K562 (cell line): ENCODE data around the gene TADA2A. TPM values are rescaled to one million over a fixed set of nuclear protein-coding genes. Genes with fewer than 3 reads are reported as not detected.

ENCODE experiments used
- ARID3A ChIP-seq: IDR thresholded peaks from 2 replicates; pipeline ENCODE4 v1.6.1; 2012; ENCODE audit warnings: low read depth, low read length, improper control_type of control experiment, borderline replicate concordance
- ATF4 ChIP-seq: fragments of 450-650 bp; formaldehyde crosslinking; IDR thresholded peaks from 2 replicates; pipeline ENCODE4 v1.4.0; 2022; ENCODE audit warnings: mild to moderate bottlenecking, moderate library complexity
- COPS2 ChIP-seq: fragments of 450-650 bp; conservative IDR thresholded peaks from 2 replicates; pipeline ENCODE4 v1.6.1; 2016; ENCODE audit warnings: mild to moderate bottlenecking, moderate library complexity
- KLF16 ChIP-seq: IDR thresholded peaks from 2 replicates; pipeline ENCODE4 v1.6.1; 2016; ENCODE audit warnings: antibody characterized with exemption
- MECOM ChIP-seq: fragments of 250-450 bp; sonication (Bioruptor Pico); IDR thresholded peaks from 2 replicates; pipeline ENCODE4 v1.8.0; 2022; ENCODE audit warnings: inconsistent platforms
- NR0B1 ChIP-seq: fragments of 450-650 bp; IDR thresholded peaks from one replicate; pipeline ENCODE4 v1.6.1; 2018; ENCODE audit warnings: mild to moderate bottlenecking, moderate library complexity; ENCODE audit not compliant: partially characterized antibody
- PHTF2 ChIP-seq: fragments of 250-450 bp; sonication (Bioruptor Pico); IDR thresholded peaks from 2 replicates; pipeline ENCODE4 v1.5.0; 2021; ENCODE audit warnings: mild to moderate bottlenecking
- SRF ChIP-seq, 2 experiments: fragments of 250-450, 450-650 bp in 1 of 2; sonication (Bioruptor Pico) in 1 of 2; sonication (generic) in 1 of 2; formaldehyde crosslinking; IDR thresholded peaks; 2 replicates each; pipeline versions ENCODE4 v1.5.0 to v1.5.1; 2020 to 2022; ENCODE audit warnings: mild to moderate bottlenecking in 1 of 2, missing genetic modification reagents in 1 of 2
- USF1 ChIP-seq: sonication (generic); formaldehyde crosslinking; IDR thresholded peaks from 2 replicates; pipeline ENCODE4 v1.9.0; 2022; ENCODE audit warnings: mild to moderate bottlenecking, missing genetic modification reagents
- ZC3H4 ChIP-seq: sonication (generic); formaldehyde crosslinking; IDR thresholded peaks from 2 replicates; pipeline ENCODE4 v1.9.0; 2021; ENCODE audit warnings: missing genetic modification reagents, borderline replicate concordance
- ZNF124 ChIP-seq: sonication (generic); formaldehyde crosslinking; IDR thresholded peaks from 2 replicates; pipeline ENCODE4 v1.8.1; 2022; ENCODE audit warnings: missing genetic modification reagents
- ZNF140 ChIP-seq: fragments of 250-450 bp; sonication (Bioruptor Pico); IDR thresholded peaks from 2 replicates; pipeline ENCODE4 v1.8.0; 2021; ENCODE audit warnings: moderate library complexity, mild to moderate bottlenecking, inconsistent platforms
- ZNF668 ChIP-seq: fragments of 250-450 bp; sonication (Bioruptor Pico); IDR thresholded peaks from 2 replicates; pipeline ENCODE4 v1.8.0; 2022; ENCODE audit warnings: mild to moderate bottlenecking, inconsistent platforms
- ZZZ3 ChIP-seq: fragments of 450-650 bp; IDR thresholded peaks from 2 replicates; pipeline ENCODE4 v1.6.1; 2016; ENCODE audit warnings: antibody characterized with exemption, mild to moderate bottlenecking, moderate library complexity
- polyA plus RNA-seq, 8 experiments: library from polyadenylated mRNA; depleted of rRNA in 4 of 8; stranded (reverse) in 5 of 8; unstranded in 3 of 8; fragments of >200 nt; fragmentation: Nextera tagmentation in 2 of 8; fragmentation: Illumina TruSeq in 1 of 8; extraction: Ambion mirVana in 2 of 8; extraction: Trizol in 1 of 8; gene quantifications; 2 replicates each; pipeline versions ENCODE4 v1.2.1 to v1.2.3, GENCODE V29; 2011 to 2014; ENCODE audit warnings: inconsistent platforms in 1 of 8, missing spikeins in 1 of 8
- total RNA-seq, 7 experiments: library from RNA; depleted of rRNA in 6 of 7; stranded (reverse); fragments of >200 nt in 6 of 7; fragmentation: Illumina TruSeq in 2 of 7; extraction: Trizol in 2 of 7; gene quantifications; 2 replicates each; pipeline versions ENCODE4 v1.2.1 to v1.2.3, GENCODE V29; 2011 to 2021; ENCODE audit warnings: low replicate concordance in 1 of 7
- TF ChIP-seq, protein P1 (sequence below), 2 experiments: IDR thresholded peaks in 1 of 2; conservative IDR thresholded peaks in 1 of 2; 2 replicates each; pipeline ENCODE4 v1.6.1; 2016; ENCODE audit warnings: low read depth in 2 of 2, mild to moderate bottlenecking in 1 of 2, missing compliant biosample characterization in 1 of 2, missing genetic modification characterization in 1 of 2, moderate library complexity in 1 of 2
- TF ChIP-seq, protein P2 (sequence below): sonication (generic); formaldehyde crosslinking; IDR thresholded peaks from 2 replicates; pipeline ENCODE4 v1.8.0; 2022; ENCODE audit warnings: mild to moderate bottlenecking, missing genetic modification reagents
- TF ChIP-seq, protein P3 (sequence below): sonication (generic); formaldehyde crosslinking; IDR thresholded peaks from 2 replicates; pipeline ENCODE4 v1.8.0; 2022; ENCODE audit warnings: missing genetic modification reagents, mild to moderate bottlenecking, moderate library complexity, borderline replicate concordance

Gene TADA2A
- total and polyA plus RNA-seq, 9 of the 15 experiments (the other 6 are each of a cell fraction or from before 2014, with no cell fraction given), result 13.8 to 37.7 (median 25.0) TPM

DNA sequence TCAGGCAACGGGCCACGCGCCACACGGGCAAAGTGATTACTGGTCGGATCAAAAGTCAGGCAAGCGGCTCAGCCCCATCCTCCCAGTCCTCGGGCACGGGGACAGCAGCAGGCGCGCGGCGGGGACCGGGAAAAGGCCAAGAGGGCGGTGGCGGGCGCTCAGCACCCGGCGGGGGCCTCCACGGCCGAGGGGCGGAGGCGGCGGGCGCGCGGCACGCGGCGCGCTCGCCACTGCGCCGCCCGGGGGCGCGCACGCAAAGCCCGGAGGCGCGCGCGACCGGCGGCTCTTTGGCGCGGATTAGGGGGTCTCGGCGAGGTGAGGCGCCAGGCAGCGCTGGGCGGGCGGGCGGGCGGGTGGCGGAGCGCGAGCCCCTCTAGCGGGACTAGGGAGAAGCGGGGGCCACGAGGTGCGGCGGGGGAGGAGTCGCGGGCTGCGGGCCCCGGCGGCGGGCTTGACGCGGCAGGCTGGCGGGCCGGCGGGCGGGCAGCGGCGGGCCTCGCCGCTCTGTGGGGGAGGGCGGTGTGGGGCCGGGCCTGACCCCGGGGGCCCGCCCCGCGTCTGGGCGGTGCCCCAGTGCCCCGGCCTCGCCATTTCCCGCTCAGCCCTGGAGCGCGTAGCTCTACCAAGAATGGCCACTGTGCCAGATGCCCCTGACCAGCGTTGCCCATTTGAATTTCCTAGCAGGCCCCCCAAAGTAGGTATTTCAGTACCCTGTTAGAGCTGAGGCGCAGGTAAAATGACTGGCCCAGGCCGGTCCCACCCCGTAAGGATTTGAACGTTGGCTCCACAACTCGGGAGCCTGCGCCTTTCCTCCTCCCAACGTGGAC is at the start of gene TADA2A, which contains the start of gene ACACA (continued):
- TF ChIP-seq, protein P1, sequence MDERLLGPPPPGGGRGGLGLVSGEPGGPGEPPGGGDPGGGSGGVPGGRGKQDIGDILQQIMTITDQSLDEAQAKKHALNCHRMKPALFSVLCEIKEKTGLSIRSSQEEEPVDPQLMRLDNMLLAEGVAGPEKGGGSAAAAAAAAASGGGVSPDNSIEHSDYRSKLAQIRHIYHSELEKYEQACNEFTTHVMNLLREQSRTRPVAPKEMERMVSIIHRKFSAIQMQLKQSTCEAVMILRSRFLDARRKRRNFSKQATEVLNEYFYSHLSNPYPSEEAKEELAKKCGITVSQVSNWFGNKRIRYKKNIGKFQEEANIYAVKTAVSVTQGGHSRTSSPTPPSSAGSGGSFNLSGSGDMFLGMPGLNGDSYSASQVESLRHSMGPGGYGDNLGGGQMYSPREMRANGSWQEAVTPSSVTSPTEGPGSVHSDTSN (CRISPR knock-in tag; IDR thresholded peaks at IDR 0.05; ENCODE audit: low read depth), result no peak
- TF ChIP-seq, protein P1 (tag; conservative IDR thresholded peaks at IDR 0.05; ENCODE audit: low read depth), result no peak
- no peak for TF ChIP-seq ZC3H4 (CRISPR knock-in tag)
- TF ChIP-seq, protein P2, sequence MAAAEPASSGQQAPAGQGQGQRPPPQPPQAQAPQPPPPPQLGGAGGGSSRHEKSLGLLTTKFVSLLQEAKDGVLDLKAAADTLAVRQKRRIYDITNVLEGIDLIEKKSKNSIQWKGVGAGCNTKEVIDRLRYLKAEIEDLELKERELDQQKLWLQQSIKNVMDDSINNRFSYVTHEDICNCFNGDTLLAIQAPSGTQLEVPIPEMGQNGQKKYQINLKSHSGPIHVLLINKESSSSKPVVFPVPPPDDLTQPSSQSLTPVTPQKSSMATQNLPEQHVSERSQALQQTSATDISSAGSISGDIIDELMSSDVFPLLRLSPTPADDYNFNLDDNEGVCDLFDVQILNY (CRISPR knock-in tag), result no peak
- no peak for TF ChIP-seq ZZZ3
- no peak for TF ChIP-seq ATF4 (CRISPR knock-in tag)
- TF ChIP-seq ARID3A, result no peak
- no peak for TF ChIP-seq USF1 (CRISPR knock-in tag)
- no peak for TF ChIP-seq PHTF2 (CRISPR knock-in tag)
- no peak for TF ChIP-seq MECOM (CRISPR knock-in tag)
- no peak for TF ChIP-seq KLF16
- TF ChIP-seq SRF (CRISPR knock-in tag; IDR thresholded peaks at IDR 0.05), result peak in 1 of 2 experiments; percentile 13; a peak in 1 of 4 replicates
- TF ChIP-seq ZNF124 (CRISPR knock-in tag), result no peak
- no peak for TF ChIP-seq COPS2
- TF ChIP-seq, protein P3, sequence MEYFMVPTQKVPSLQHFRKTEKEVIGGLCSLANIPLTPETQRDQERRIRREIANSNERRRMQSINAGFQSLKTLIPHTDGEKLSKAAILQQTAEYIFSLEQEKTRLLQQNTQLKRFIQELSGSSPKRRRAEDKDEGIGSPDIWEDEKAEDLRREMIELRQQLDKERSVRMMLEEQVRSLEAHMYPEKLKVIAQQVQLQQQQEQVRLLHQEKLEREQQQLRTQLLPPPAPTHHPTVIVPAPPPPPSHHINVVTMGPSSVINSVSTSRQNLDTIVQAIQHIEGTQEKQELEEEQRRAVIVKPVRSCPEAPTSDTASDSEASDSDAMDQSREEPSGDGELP (CRISPR knock-in tag), result peak; percentile 35; the same call in 1 of the 2 replicates
- no peak for TF ChIP-seq ZNF668 (CRISPR knock-in tag)
- TF ChIP-seq ZNF140 (CRISPR knock-in tag), result no peak
- no peak for TF ChIP-seq NR0B1
